IMR-90 (cell line): ENCODE measurements around the gene PRR19. TPM values are rescaled to one million over a fixed set of nuclear protein-coding genes. Genes with fewer than 3 reads are reported as not detected.

Experiments
- ATAC-seq: fragments of 200-7000 bp; cut with Tn5 transposase; 2 replicates; pipeline ENCODE4 v1.9.1; 2020; ENCODE audit warnings: low read depth, mild to moderate bottlenecking, moderate library complexity
- BruUV-seq: library from RNA; stranded (reverse); fragments of 400-500 nt; replicated peaks from 2 replicates; lab custom pipeline; 2021; lab: Mats Ljungman, UMichigan
- CTCF ChIA-PET: fragments of 300-600 bp; formaldehyde crosslinking; extraction: SDS; loops from one replicate; lab custom pipeline; 2021; ENCODE audit warnings: antibody characterized with exemption; lab: Yijun Ruan, JAX
- POLR2A ChIA-PET: fragments of 300-600 bp; sonication (Branson Sonifier 250); formaldehyde crosslinking; loops from one replicate; lab custom pipeline; 2022; ENCODE audit warnings: antibody characterized with exemption; ENCODE audit not compliant: unreplicated experiment; lab: Charles Lee
- DNase-seq: peaks from one replicate; pipeline ENCODE4 v3.0.0; 2013
- H2AFZ ChIP-seq: replicated peaks from 2 replicates; pipeline ENCODE3; 2013; ENCODE audit warnings: low read length, mild to moderate bottlenecking; ENCODE audit not compliant: poor library complexity
- H2AK5ac ChIP-seq: 2 replicates; pipeline ENCODE4 v1.6.1; 2013; ENCODE audit warnings: low read depth, low read length, inconsistent platforms
- H2AK9ac ChIP-seq: replicated peaks from 2 replicates; pipeline ENCODE3; 2013; ENCODE audit warnings: mild to moderate bottlenecking, low read depth, low read length, moderate library complexity; ENCODE audit not compliant: poor library complexity
- H2BK120ac ChIP-seq: 2 replicates; pipeline ENCODE4 v1.6.1; 2013; ENCODE audit warnings: low read depth, low read length, inconsistent platforms
- H2BK15ac ChIP-seq: 3 replicates; pipeline ENCODE4 v1.6.1; 2013; ENCODE audit warnings: low read depth, low read length, inconsistent platforms
- H2BK20ac ChIP-seq: 2 replicates; pipeline ENCODE4 v1.6.1; 2013; ENCODE audit warnings: low read depth, mild to moderate bottlenecking, inconsistent platforms, low read length, moderate library complexity
- H2BK5ac ChIP-seq: 2 replicates; pipeline ENCODE4 v1.6.1; 2013; ENCODE audit warnings: mild to moderate bottlenecking, low read depth, low read length, inconsistent platforms; ENCODE audit not compliant: poor library complexity, severe bottlenecking
- H3K14ac ChIP-seq: replicated peaks from 2 replicates; pipeline ENCODE4 v1.6.1; 2013; ENCODE audit warnings: low read depth, low read length, inconsistent platforms
- H3K18ac ChIP-seq: 2 replicates; pipeline ENCODE4 v1.6.1; 2013; ENCODE audit warnings: low read depth, low read length, control low read depth
- H3K23ac ChIP-seq: 2 replicates; pipeline ENCODE4 v1.6.1; 2013; ENCODE audit warnings: low read depth, low read length, inconsistent platforms
- H3K27ac ChIP-seq: 2 replicates; pipeline ENCODE4 v1.5.1; 2013; ENCODE audit warnings: mild to moderate bottlenecking, control low read depth, low read length; ENCODE audit not compliant: insufficient read depth
- H3K27me3 ChIP-seq: 2 replicates; pipeline ENCODE4 v1.6.1; 2013; ENCODE audit warnings: low read length; ENCODE audit not compliant: control insufficient read depth, insufficient read depth
- H3K36me3 ChIP-seq: 2 replicates; pipeline ENCODE4 v1.6.1; 2013; ENCODE audit warnings: low read length, mixed read lengths; ENCODE audit not compliant: control insufficient read depth, insufficient read depth
- H3K4ac ChIP-seq: 2 replicates; pipeline ENCODE4 v1.6.1; 2013; ENCODE audit warnings: low read depth, low read length, inconsistent platforms
- H3K4me1 ChIP-seq: 2 replicates; pipeline ENCODE4 v1.6.1; 2013; ENCODE audit warnings: low read length, mixed read lengths; ENCODE audit not compliant: control insufficient read depth, insufficient read depth
- H3K4me2 ChIP-seq: 2 replicates; pipeline ENCODE4 v1.6.1; 2013; ENCODE audit warnings: low read depth, mild to moderate bottlenecking, control low read depth, low read length, moderate library complexity
- H3K4me3 ChIP-seq: 2 replicates; pipeline ENCODE4 v1.5.1; 2013; ENCODE audit warnings: low read depth, mild to moderate bottlenecking, control low read depth, low read length, moderate library complexity; ENCODE audit not compliant: insufficient read depth
- H3K56ac ChIP-seq: 2 replicates; pipeline ENCODE4 v1.6.1; 2013; ENCODE audit warnings: low read length, inconsistent platforms; ENCODE audit not compliant: insufficient read depth; ENCODE audit errors: extremely low read depth
- H3K79me1 ChIP-seq, 2 experiments: 2 replicates each; pipeline ENCODE4 v1.6.1; 2013; ENCODE audit warnings: low read length in 2 of 2, inconsistent platforms in 1 of 2, low read depth in 1 of 2
- H3K9ac ChIP-seq: 2 replicates; pipeline ENCODE4 v1.6.1; 2013; ENCODE audit warnings: low read depth, low read length, control low read depth
- H3K9me1 ChIP-seq: 2 replicates; pipeline ENCODE4 v1.6.1; 2013; ENCODE audit warnings: low read length, inconsistent platforms; ENCODE audit not compliant: insufficient read depth
- H3K9me3 ChIP-seq: 2 replicates; pipeline ENCODE4 v1.6.1; 2013; ENCODE audit warnings: low read length; ENCODE audit not compliant: control insufficient read depth, insufficient read depth
- H4K20me1 ChIP-seq: 2 replicates; pipeline ENCODE4 v1.6.1; 2013; ENCODE audit warnings: low read length, inconsistent platforms; ENCODE audit not compliant: insufficient read depth
- H4K5ac ChIP-seq: 2 replicates; pipeline ENCODE4 v1.6.1; 2013; ENCODE audit warnings: mild to moderate bottlenecking, low read depth, low read length, control low read depth
- H4K8ac ChIP-seq, 2 experiments: 2 replicates each; pipeline ENCODE4 v1.6.1; 2013; ENCODE audit warnings: low read depth in 2 of 2, low read length in 2 of 2, control low read depth in 1 of 2, inconsistent platforms in 1 of 2
- H4K91ac ChIP-seq: 2 replicates; pipeline ENCODE4 v1.6.1; 2013; ENCODE audit warnings: low read depth, low read length, inconsistent platforms; ENCODE audit not compliant: insufficient read depth
- MXI1 ChIP-seq: IDR thresholded peaks from 2 replicates; pipeline ENCODE4 v1.6.1; 2012; ENCODE audit warnings: low read depth, mild to moderate bottlenecking, low read length, moderate library complexity, borderline replicate concordance
- NFE2L2 ChIP-seq: fragments of 150-350 bp; IDR thresholded peaks from 2 replicates; pipeline ENCODE4 v1.6.1; 2016; ENCODE audit warnings: low read depth, mild to moderate bottlenecking, low read length
- POLR2A ChIP-seq: IDR thresholded peaks from 2 replicates; pipeline ENCODE4 v1.6.1; 2012; ENCODE audit warnings: mild to moderate bottlenecking, low read depth, low read length
- WGBS, 2 experiments: methylation state at CpG; one replicate each; pipeline versions ENCODE4 v1.1.5 to v1.1.7; 2013; ENCODE audit warnings: missing lambda C conversion rate in 2 of 2; ENCODE audit not compliant: insufficient read length in 1 of 2; ENCODE audit errors: extremely low coverage in 2 of 2; 5-methylcytosine and 5-hydroxymethylcytosine counted together
- dilution Hi-C: fragments of 300-500 bp; cut with HindIII; formaldehyde crosslinking; loops from one replicate; pipeline ENCODE4 v1.14.3; 2018; ENCODE audit warnings: low sequenced_read_pairs; ENCODE audit not compliant: unreplicated experiment
- in situ Hi-C: fragments of 300-500 bp; cut with MboI; formaldehyde crosslinking; loops from 3 replicates; pipeline ENCODE4 v1.14.3; 2019; ENCODE audit warnings: low sequenced_read_pairs, inconsistent platforms, mixed read lengths
- intact Hi-C: fragments of 100-400 bp; cut with micrococcal nuclease; formaldehyde crosslinking; loops from 2 replicates; pipeline ENCODE4 v1.10.0; 2022
- polyA plus RNA-seq, 3 experiments: library from polyadenylated mRNA; depleted of rRNA; stranded (reverse); fragments of >200 nt; gene quantifications; 2 replicates each; pipeline ENCODE4 v1.2.3, GENCODE V29; 2012; ENCODE audit warnings: low replicate concordance in 1 of 3
- total RNA-seq: library from RNA; depleted of rRNA; stranded (reverse); fragments of >200 nt; gene quantifications from 2 replicates; pipeline ENCODE4 v1.2.3, GENCODE V29; 2012
- TF ChIP-seq, protein P1 (sequence below): conservative IDR thresholded peaks from 2 replicates; pipeline ENCODE4 v1.5.1; 2012; ENCODE audit warnings: mild to moderate bottlenecking, low read depth, low read length, improper control_type of control experiment
- TF ChIP-seq, protein P2 (sequence below): fragments of 150-350 bp; IDR thresholded peaks from 2 replicates; pipeline ENCODE4 v1.6.1; 2017; ENCODE audit warnings: mild to moderate bottlenecking, antibody characterized with exemption, low read length, low read depth

PRR19 gene
- total and polyA plus RNA-seq, 2 of the 4 experiments (the other 2 are of a cell fraction) = 0.36 to 1.6 TPM

- H3K4me1 ChIP-seq = peaks cover 10% of the 10 kb centered on the region
- H3K9me3 ChIP-seq = no peaks in the 10 kb centered on the region
- WGBS, 2 experiments = 19% methylated on average over 5 of the region's 10 CpGs; no CpG with 5 or more reads in 1 of the 2 experiments
- peak overlapping the region; percentile 72 for H2AFZ ChIP-seq
- peak overlapping the region; percentile 90 for H2BK5ac ChIP-seq
- peak overlapping the region; percentile 45 for H3K18ac ChIP-seq
- peak overlapping the region; percentile 95 for H3K4me2 ChIP-seq
- H3K36me3 ChIP-seq = peaks cover 17% of the 10 kb centered on the region
- peak overlapping the region; percentile 72; the same call in 2 of the 3 replicates for H2BK15ac ChIP-seq
- H3K27ac ChIP-seq = peak overlapping the region; percentile 88
- POLR2A ChIA-PET = interaction anchor here (0.6 kb wide), 1 partner anchor 13 kb away, joined by 3 read pairs; no protein-coding TSS in a partner anchor
- DNase-seq (no peak), ATAC-seq (no peak)
- H4K91ac ChIP-seq = peak overlapping the region; percentile 96
- H3K27me3 ChIP-seq = no peaks in the 10 kb centered on the region
- dilution Hi-C loops (no loop called here), in situ Hi-C loops (no loop called here), intact Hi-C loops (no loop called here)
- CTCF ChIA-PET = interaction anchor here (1.2 to 2.7 kb wide), 3 partner anchors 10 to 24 kb away, joined by 3 to 12 read pairs (median 3); no protein-coding TSS in a partner anchor
- peak overlapping the region; percentile 77 for H2BK120ac ChIP-seq
- BruUV-seq = no TSS peak
- peak overlapping the region; percentile 97 for H3K23ac ChIP-seq
- peak overlapping the region; percentile 71 for H3K4me3 ChIP-seq
- H2AK5ac ChIP-seq = peak overlapping the region; percentile 100
- peak overlapping the region; percentile 93 for H3K9ac ChIP-seq
- TF ChIP-seq, protein P1, sequence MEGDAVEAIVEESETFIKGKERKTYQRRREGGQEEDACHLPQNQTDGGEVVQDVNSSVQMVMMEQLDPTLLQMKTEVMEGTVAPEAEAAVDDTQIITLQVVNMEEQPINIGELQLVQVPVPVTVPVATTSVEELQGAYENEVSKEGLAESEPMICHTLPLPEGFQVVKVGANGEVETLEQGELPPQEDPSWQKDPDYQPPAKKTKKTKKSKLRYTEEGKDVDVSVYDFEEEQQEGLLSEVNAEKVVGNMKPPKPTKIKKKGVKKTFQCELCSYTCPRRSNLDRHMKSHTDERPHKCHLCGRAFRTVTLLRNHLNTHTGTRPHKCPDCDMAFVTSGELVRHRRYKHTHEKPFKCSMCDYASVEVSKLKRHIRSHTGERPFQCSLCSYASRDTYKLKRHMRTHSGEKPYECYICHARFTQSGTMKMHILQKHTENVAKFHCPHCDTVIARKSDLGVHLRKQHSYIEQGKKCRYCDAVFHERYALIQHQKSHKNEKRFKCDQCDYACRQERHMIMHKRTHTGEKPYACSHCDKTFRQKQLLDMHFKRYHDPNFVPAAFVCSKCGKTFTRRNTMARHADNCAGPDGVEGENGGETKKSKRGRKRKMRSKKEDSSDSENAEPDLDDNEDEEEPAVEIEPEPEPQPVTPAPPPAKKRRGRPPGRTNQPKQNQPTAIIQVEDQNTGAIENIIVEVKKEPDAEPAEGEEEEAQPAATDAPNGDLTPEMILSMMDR = no peak
- TF ChIP-seq NFE2L2 (no peak), MXI1 (no peak), POLR2A (no peak)
- TF ChIP-seq, protein P2, sequence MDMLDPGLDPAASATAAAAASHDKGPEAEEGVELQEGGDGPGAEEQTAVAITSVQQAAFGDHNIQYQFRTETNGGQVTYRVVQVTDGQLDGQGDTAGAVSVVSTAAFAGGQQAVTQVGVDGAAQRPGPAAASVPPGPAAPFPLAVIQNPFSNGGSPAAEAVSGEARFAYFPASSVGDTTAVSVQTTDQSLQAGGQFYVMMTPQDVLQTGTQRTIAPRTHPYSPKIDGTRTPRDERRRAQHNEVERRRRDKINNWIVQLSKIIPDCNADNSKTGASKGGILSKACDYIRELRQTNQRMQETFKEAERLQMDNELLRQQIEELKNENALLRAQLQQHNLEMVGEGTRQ = no peak
- H4K8ac ChIP-seq = peak overlapping the region; percentile 58 to 98
- H3K79me1 ChIP-seq = peaks cover 16 to 43% of the 10 kb centered on the region in 2 experiments
- H4K20me1 ChIP-seq = peaks cover 8% of the 10 kb centered on the region; the same call in 1 of the 2 replicates
- peak overlapping the region; percentile 99 for H3K4ac ChIP-seq
- peak overlapping the region; percentile 99 for H3K14ac ChIP-seq
- H3K9me1 ChIP-seq = peaks cover 4% of the 10 kb centered on the region
- peak overlapping the region; percentile 99 for H2AK9ac ChIP-seq
- H3K56ac ChIP-seq = peak overlapping the region; percentile 75
- peak overlapping the region; percentile 28 for H4K5ac ChIP-seq
- peak overlapping the region; percentile 18; the same call in 1 of the 2 replicates for H2BK20ac ChIP-seq
Observed at GRCh38 chr19:42269478-42270345, 32.2 kb upstream of the PRR19 start.
